NB4 (cell line): Measurements from ENCODE around the gene NMT1.

Experiments
- DNase-seq: peaks from one replicate; pipeline ENCODE4 v3.0.0; 2010; ENCODE audit warnings: low read depth
- H3K4me3 ChIP-seq: one replicate; pipeline ENCODE4 v1.5.1; 2011; ENCODE audit warnings: mild to moderate bottlenecking, low read depth, low read length, moderate library complexity
- MAX ChIP-seq: IDR thresholded peaks from 2 replicates; pipeline ENCODE4 v1.6.1; 2011; ENCODE audit warnings: low read depth, low read length
- MYC ChIP-seq: IDR thresholded peaks from 2 replicates; pipeline ENCODE4 v1.6.1; 2011; ENCODE audit warnings: low read depth, low read length
- POLR2A ChIP-seq: IDR thresholded peaks from 2 replicates; pipeline ENCODE4 v1.6.1; 2011; ENCODE audit warnings: mild to moderate bottlenecking; ENCODE audit not compliant: insufficient read length; ENCODE audit errors: extremely low read depth
- TF ChIP-seq, protein P1 (sequence below): IDR thresholded peaks from one replicate; pipeline ENCODE4 v1.5.1; 2012; ENCODE audit warnings: low read depth, low read length

Gene NMT1

GRCh38 chr17:45143767-45144198 lies 82.7 kb downstream of the NMT1 start:
- DNase-seq = peak; percentile 91
- TF ChIP-seq POLR2A (peak; percentile 11), MYC (no peak), MAX (no peak)
- TF ChIP-seq, protein P1, sequence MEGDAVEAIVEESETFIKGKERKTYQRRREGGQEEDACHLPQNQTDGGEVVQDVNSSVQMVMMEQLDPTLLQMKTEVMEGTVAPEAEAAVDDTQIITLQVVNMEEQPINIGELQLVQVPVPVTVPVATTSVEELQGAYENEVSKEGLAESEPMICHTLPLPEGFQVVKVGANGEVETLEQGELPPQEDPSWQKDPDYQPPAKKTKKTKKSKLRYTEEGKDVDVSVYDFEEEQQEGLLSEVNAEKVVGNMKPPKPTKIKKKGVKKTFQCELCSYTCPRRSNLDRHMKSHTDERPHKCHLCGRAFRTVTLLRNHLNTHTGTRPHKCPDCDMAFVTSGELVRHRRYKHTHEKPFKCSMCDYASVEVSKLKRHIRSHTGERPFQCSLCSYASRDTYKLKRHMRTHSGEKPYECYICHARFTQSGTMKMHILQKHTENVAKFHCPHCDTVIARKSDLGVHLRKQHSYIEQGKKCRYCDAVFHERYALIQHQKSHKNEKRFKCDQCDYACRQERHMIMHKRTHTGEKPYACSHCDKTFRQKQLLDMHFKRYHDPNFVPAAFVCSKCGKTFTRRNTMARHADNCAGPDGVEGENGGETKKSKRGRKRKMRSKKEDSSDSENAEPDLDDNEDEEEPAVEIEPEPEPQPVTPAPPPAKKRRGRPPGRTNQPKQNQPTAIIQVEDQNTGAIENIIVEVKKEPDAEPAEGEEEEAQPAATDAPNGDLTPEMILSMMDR = no peak
- H3K4me3 ChIP-seq = peak overlapping the region; percentile 36

DNA sequence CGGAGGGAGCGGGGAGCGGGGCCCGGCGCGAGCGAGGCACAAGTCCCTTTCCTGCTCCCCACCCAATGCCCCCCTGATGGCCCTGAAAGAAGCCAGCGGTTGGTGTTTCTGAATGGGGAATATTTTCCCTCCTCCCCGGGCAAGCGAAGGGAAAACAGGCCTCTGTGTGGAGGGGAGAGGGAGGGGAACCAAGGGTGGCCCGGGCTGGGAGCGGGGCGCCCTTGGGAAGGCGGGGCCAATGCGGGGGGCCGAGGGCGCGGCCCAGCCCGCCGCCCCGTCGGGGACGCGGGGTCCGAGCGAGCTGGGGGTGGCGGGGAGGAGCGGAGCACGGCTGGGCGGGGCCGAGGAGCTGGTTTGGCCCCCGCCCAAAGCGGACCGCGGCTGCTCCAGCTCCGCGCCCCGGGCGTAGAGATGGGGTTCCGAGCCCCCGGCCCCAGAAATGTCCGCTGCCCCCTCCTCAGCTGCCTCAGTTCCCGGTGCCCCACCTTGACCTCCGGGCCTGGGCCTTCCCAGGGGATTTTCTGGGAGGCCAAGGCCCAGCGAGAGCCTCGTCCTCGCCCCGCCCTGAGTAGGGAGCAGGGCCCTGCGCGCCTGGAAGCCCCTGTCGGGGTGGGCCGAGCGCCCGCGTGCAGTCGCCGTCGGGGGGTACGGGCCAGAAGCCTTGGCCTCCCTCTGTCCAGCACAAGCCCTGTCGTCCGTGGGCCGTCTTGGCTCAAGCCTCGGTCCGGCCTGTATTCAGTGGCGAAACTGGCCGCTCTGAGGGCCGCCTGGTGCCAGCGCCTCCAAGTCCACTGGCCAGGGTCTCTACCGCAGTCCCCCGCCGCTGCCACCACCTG lies 83.3 kb downstream of the NMT1 start:
- DNase-seq = peak; percentile 54
- H3K4me3 ChIP-seq = peak overlapping the region; percentile 36
- TF ChIP-seq MYC = no peak
- TF ChIP-seq MAX = no peak
- TF ChIP-seq POLR2A = no peak
- TF ChIP-seq, protein P1 = no peak

DNA sequence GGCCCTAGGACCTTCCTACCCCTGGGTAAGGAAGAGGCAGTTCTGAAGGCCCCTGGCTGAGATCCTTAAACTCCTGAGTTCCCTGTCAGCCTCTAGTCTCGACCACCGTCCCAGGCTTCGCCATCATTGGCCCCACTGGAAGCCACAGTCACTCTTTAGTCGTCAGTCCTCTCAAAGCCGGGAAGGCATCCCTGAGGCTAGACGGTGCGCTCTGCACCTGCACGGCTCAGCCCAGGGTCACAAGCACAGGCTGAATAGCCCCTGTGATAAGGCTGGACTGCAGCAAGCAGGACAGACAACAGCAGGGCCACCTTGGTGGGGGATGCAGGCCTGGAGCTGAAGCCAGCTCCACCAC lies 83.9 kb downstream of the NMT1 start:
- DNase-seq = no peak
- H3K4me3 ChIP-seq = no peak overlapping the region
- no peak for TF ChIP-seq MYC
- TF ChIP-seq, protein P1 = no peak
- no peak for TF ChIP-seq MAX
- TF ChIP-seq POLR2A = no peak

DNA sequence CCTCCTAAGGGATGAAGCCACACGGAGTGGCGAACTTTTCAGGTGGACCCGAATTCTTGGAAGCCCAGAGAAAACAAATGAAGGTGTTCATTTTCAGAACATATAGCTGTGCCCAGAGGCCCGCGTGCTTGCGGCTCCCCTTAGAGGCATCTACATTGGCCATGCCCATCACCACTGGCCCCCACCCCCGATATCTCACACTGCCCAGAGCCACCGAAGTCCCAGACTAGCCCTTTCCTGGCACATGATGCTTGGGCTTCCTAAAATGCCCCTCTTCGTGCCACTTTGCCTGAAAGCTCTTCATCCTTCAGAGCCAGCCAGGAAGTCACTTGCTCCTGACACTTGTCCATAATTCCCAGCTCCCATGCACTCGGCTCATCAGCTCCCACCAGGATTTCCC lies 85.0 kb downstream of the NMT1 start:
- no peak for DNase-seq
- no peak for TF ChIP-seq MYC
- no peak for TF ChIP-seq MAX
- TF ChIP-seq, protein P1 = no peak
- no peak for TF ChIP-seq POLR2A
- H3K4me3 ChIP-seq = no peak overlapping the region

DNA sequence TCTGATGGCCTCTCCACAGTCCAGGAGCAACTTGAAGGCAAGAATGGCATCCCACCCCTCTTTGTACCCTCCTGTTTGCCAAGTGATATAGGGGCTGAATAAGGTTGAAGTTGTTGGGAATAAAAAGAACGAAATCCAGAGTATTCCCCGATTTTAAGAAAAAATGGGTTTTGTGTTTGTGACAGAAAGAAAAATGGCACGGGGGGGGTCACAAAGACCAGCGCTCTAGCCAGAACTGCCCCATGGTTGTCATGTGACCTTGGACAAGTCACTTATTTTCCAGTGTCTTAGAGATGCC lies 85.4 kb downstream of the NMT1 start:
- H3K4me3 ChIP-seq = peak overlapping the region; percentile 62
- no peak for DNase-seq
- no peak for TF ChIP-seq MYC
- TF ChIP-seq POLR2A = no peak
- no peak for TF ChIP-seq MAX
- TF ChIP-seq, protein P1 = no peak
